Activated naive CD8-positive, alpha-beta T cell treated with anti-CD3 and anti-CD28 coated beads, Interleukin-2, amount 50 U/mL, for 24 hours (primary cell): Measurements from ENCODE around the gene PLA2G4D.

Experiments
- ATAC-seq: fragments of 150-1000 bp; cut with Tn5 transposase; one replicate; pipeline ENCODE4 v1.10.0; 2021
- DNase-seq: peaks from one replicate; pipeline ENCODE4 v3.0.0; 2021
- H3K27ac Mint-ChIP-seq: one replicate; pipeline ENCODE4 v1.8.0; 2021; ENCODE audit warnings: mild to moderate bottlenecking, mixed read lengths
- H3K27me3 Mint-ChIP-seq: one replicate; pipeline ENCODE4 v1.8.0; 2021; ENCODE audit warnings: mixed read lengths
- H3K36me3 Mint-ChIP-seq: one replicate; pipeline ENCODE4 v1.8.0; 2021; ENCODE audit warnings: low read depth, mixed read lengths
- H3K4me1 Mint-ChIP-seq: one replicate; pipeline ENCODE4 v1.8.0; 2021; ENCODE audit warnings: mixed read lengths
- H3K4me3 Mint-ChIP-seq: one replicate; pipeline ENCODE4 v1.8.0; 2021; ENCODE audit warnings: mild to moderate bottlenecking, moderate library complexity, mixed read lengths
- H3K9me3 Mint-ChIP-seq: one replicate; pipeline ENCODE4 v1.8.0; 2021; ENCODE audit warnings: mixed read lengths

The PLA2G4D gene

DNA sequence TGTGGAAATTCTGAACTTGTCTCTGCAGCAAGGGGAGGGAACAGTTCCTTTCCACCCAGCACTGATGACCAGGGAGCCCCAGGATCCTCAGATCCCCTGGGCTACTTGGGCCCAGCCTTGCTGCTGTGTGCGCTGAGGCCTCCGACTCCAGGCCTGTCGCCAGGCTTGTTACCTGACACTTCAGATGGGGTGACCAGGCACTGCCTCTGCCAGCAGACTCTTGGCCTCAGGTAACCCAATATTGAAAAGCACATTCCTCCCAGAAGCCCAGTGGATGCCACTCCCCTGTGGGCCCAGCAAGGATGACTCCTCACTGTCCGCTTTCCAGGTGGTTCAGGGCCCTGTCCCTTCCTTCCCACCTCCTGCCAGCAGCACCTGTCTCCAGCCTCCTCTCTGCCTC is 70.1 kb downstream of the PLA2G4D start:
- no peaks in the 10 kb centered on the region for H3K36me3 Mint-ChIP-seq
- no peak for DNase-seq

DNA sequence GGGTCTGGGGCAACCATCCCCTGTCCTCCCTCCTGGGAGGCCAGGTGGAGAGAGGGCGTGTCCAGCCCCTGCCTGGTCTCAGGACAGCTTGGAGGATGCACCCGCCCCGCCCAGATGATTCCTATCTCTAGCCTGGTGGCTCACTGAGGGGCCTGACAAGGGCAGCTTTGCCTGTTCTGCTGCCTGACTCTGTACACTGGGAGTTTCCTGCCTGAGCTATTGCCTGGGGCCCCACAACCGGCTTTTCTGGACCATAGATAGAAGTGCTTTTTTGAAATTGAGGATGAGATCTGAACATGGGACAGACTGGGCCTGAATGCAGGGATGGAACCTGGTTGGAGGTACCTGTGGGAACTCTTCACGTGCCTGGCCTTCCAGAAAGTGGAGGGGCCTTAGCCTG is 72.8 kb downstream of the PLA2G4D start:
- H3K4me1 Mint-ChIP-seq = no peaks in the 10 kb centered on the region
- no peak overlapping the region for H3K4me3 Mint-ChIP-seq
- H3K27ac Mint-ChIP-seq = no peak overlapping the region
- no peaks in the 10 kb centered on the region for H3K36me3 Mint-ChIP-seq
- DNase-seq = no peak
- no peaks in the 10 kb centered on the region for H3K27me3 Mint-ChIP-seq
- no peaks in the 10 kb centered on the region for H3K9me3 Mint-ChIP-seq
- ATAC-seq = no peak

More for the DNA sequence above, 70.1 kb downstream of the PLA2G4D start:
- no peaks in the 10 kb centered on the region for H3K4me1 Mint-ChIP-seq
- no peak overlapping the region for H3K4me3 Mint-ChIP-seq
- no peak for ATAC-seq
- no peak overlapping the region for H3K27ac Mint-ChIP-seq
- H3K9me3 Mint-ChIP-seq = no peaks in the 10 kb centered on the region
- peaks cover 7% of the 10 kb centered on the region for H3K27me3 Mint-ChIP-seq

DNA sequence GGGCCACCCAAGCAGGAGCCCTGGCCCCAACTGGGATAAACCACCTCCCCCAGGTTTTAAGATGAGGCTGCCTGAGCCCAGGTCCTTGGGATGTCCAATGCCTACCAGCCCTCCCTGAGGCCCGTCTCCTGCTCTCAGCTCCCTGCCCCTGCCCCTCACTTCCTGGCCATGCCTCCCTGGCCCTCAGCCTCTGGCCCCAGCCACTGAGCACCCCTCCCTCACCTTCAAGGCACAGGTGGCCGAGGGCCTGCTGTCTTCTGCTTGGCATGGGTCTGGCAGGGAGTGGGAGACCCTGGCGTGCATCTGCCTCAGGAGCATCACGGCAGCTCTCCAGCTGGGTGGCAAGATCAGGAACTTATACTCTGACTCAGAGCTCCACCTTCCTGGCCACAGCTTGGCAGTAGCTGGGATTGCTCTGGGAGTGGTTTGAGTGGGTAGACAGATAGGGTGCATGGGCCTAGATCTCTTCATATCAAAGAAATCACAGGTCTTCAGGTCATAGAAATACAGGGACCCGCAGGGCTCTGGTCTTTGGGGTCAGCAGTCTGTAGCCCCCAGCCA is 73.6 kb downstream of the PLA2G4D start, which contains the start of gene PLA2G4E:
TSS of gene PLA2G4E (minus strand) at position 330 of the 561 bp plus-strand sequence. CDS start at position 318, 12 bp downstream.
- Mint-ChIP-seq H3K27ac (no peak within 1 kb of the TSS), H3K36me3 (no peaks in the 10 kb centered on the region), H3K4me3 (no peak within 1 kb of the TSS), H3K9me3 (no peaks in the 10 kb centered on the region), H3K4me1 (no peaks in the 10 kb centered on the region), H3K27me3 (no peaks in the 10 kb centered on the region)
- DNase-seq = no peak
- ATAC-seq = no peak

GRCh38 chr15:42018306-42019224 is 75.8 kb downstream of the PLA2G4D start:
- DNase-seq (no peak), ATAC-seq (no peak)
- Mint-ChIP-seq H3K4me3 (no peak overlapping the region), H3K9me3 (no peaks in the 10 kb centered on the region), H3K27me3 (no peaks in the 10 kb centered on the region), H3K27ac (peak overlapping the region; percentile 34), H3K4me1 (no peaks in the 10 kb centered on the region), H3K36me3 (no peaks in the 10 kb centered on the region)
